ENCODE results near the gene ROR2.

ROR2 gene

GRCh38 chr9:91824601-91825305, 125.3 kb downstream of the ROR2 start:
- Histone ChIP-seq H3K27me3 (ENCODE audit: control insufficient read depth, insufficient read depth, low read length) (no peaks in the 10 kb centered on the region), H3K27ac (ENCODE audit: low read depth, low read length) (no peak overlapping the region), H3K36me3 (ENCODE audit: control insufficient read depth, insufficient read depth, low read length) (no peaks in the 10 kb centered on the region), H3K4me3 (ENCODE audit: low read depth, low read length) (no peak overlapping the region), H3K9me3 (ENCODE audit: control insufficient read depth, insufficient read depth, low read length) (no peaks in the 10 kb centered on the region), H3K4me1 (ENCODE audit: control insufficient read depth, insufficient read depth, low read length) (no peaks in the 10 kb centered on the region), H3K9ac (ENCODE audit: low read depth, low read length) (no peak overlapping the region)

- no peaks in the 10 kb centered on the region for H3K9me3 ChIP-seq (ENCODE audit: control insufficient read depth, insufficient read depth, low read length)
- no peaks in the 10 kb centered on the region for H3K4me1 ChIP-seq (ENCODE audit: control insufficient read depth, insufficient read depth, low read length)
- H3K27me3 ChIP-seq (ENCODE audit: control insufficient read depth, insufficient read depth, low read length) = no peaks in the 10 kb centered on the region
- H3K9ac ChIP-seq (ENCODE audit: low read depth, low read length) = no peak overlapping the region
- H3K4me3 ChIP-seq (ENCODE audit: low read depth, low read length) = no peak overlapping the region
- H3K36me3 ChIP-seq (ENCODE audit: control insufficient read depth, insufficient read depth, low read length) = no peaks in the 10 kb centered on the region
- no peak overlapping the region for H3K27ac ChIP-seq (ENCODE audit: low read depth, low read length)
These were observed 125.9 kb downstream of the ROR2 start for GRCh38 chr9:91824151-91824550.

DNA sequence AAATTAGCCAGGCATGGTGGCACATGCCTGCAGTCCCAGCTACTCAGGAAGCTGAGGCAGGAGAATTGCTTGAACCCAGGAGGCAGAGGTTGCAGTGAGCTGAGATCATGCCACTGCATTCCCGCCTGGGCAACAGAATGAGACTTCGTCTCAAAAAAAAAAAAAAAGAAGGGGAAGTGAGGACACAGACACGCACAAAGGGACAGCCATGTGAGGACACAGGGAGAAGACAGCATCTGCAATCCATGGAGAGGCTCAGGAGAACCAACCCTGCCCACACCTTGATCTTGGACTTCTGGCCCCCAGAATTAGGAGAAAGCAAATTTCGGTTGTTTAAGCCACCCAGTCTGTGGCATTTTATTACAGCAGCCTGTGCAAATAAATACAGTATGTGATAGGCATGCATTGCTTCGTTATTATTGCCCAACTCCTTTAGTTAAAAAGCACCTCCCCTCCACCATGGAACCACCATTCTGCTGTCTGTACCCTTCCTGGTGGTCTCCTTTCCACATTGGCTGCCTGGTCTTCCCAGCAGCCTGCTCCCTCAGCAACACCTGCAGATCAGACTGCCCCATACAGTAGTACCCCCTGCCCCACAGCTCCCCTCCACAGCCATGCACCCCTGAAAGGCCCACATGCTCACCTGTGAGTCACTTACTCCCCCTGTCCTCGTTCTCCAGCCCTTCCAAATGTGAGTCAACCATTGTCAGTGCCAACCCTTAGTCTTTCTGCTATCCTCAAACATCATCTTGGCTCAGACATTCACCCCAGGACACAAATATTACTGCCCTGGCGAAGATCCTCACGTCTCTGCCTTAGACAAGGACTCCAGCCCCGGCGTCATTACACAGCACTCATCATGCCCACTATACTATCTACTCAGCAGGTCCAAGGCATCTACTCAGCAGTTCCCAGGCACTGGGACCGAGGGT, 128.8 kb downstream of the ROR2 start:
- H3K9me3 ChIP-seq (ENCODE audit: control insufficient read depth, insufficient read depth, low read length) = no peaks in the 10 kb centered on the region
- H3K27me3 ChIP-seq (ENCODE audit: control insufficient read depth, insufficient read depth, low read length) = no peaks in the 10 kb centered on the region
- H3K4me3 ChIP-seq (ENCODE audit: low read depth, low read length) = no peak overlapping the region
- no peaks in the 10 kb centered on the region for H3K36me3 ChIP-seq (ENCODE audit: control insufficient read depth, insufficient read depth, low read length)
- no peak overlapping the region for H3K27ac ChIP-seq (ENCODE audit: low read depth, low read length)
- peaks cover 11% of the 10 kb centered on the region for H3K4me1 ChIP-seq (ENCODE audit: control insufficient read depth, insufficient read depth, low read length)
- H3K9ac ChIP-seq (ENCODE audit: low read depth, low read length) = no peak overlapping the region

- H3K36me3 ChIP-seq (ENCODE audit: control insufficient read depth, insufficient read depth, low read length) = no peaks in the 10 kb centered on the region
- H3K9me3 ChIP-seq (ENCODE audit: control insufficient read depth, insufficient read depth, low read length) = no peaks in the 10 kb centered on the region
- no peak overlapping the region for H3K4me3 ChIP-seq (ENCODE audit: low read depth, low read length)
- H3K27ac ChIP-seq (ENCODE audit: low read depth, low read length) = no peak overlapping the region
- H3K27me3 ChIP-seq (ENCODE audit: control insufficient read depth, insufficient read depth, low read length) = no peaks in the 10 kb centered on the region
- H3K9ac ChIP-seq (ENCODE audit: low read depth, low read length) = no peak overlapping the region
- H3K4me1 ChIP-seq (ENCODE audit: control insufficient read depth, insufficient read depth, low read length) = peaks cover 11% of the 10 kb centered on the region
These were observed 129.8 kb downstream of the ROR2 start for GRCh38 chr9:91820126-91820750.

DNA sequence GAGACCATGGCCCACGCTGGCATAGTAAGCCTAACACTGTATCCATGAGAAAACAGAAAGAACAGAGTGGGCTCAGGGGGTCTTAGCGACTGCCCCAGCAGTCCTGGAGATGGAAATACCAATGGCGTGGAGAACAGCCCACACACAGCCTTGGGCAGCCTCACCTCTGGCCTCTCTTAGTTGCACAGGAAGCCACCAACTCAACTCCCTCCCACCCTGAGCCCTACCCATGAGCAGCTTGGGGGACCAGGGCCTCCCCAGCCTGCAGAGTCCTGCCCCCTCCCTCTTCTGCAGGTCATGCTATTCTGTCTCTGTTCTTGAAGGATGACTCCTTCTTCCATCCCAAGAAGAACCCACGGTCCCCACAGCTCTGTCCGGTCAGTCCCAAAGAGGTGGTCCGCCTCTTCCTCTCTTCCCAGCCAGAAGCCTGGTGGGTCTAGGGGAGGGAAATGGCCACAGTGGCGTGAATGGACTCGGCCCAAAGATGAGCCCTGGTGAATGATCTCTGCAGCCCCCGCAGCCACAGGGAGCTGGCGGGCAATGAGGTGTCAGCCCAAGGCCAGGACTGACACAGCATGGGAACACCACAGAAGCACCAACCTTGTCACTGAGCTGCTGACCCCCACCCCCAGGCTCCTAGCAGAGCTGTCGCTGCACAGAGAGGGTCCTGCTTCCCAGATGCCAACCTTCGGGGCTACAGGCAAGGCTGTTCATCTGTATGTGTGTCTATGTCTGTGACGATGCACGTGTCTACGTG, 131.2 kb downstream of the ROR2 start:
- Histone ChIP-seq H3K4me1 (ENCODE audit: control insufficient read depth, insufficient read depth, low read length) (peaks cover 11% of the 10 kb centered on the region), H3K36me3 (ENCODE audit: control insufficient read depth, insufficient read depth, low read length) (no peaks in the 10 kb centered on the region), H3K9ac (ENCODE audit: low read depth, low read length) (no peak overlapping the region), H3K27ac (ENCODE audit: low read depth, low read length) (no peak overlapping the region), H3K4me3 (ENCODE audit: low read depth, low read length) (no peak overlapping the region), H3K9me3 (ENCODE audit: control insufficient read depth, insufficient read depth, low read length) (no peaks in the 10 kb centered on the region), H3K27me3 (ENCODE audit: control insufficient read depth, insufficient read depth, low read length) (no peaks in the 10 kb centered on the region)

GRCh38 chr9:91818225-91818585, 131.8 kb downstream of the ROR2 start:
- H3K9me3 ChIP-seq (ENCODE audit: control insufficient read depth, insufficient read depth, low read length) = no peaks in the 10 kb centered on the region
- H3K27ac ChIP-seq (ENCODE audit: low read depth, low read length) = no peak overlapping the region
- no peaks in the 10 kb centered on the region for H3K27me3 ChIP-seq (ENCODE audit: control insufficient read depth, insufficient read depth, low read length)
- no peak overlapping the region for H3K4me3 ChIP-seq (ENCODE audit: low read depth, low read length)
- peaks cover 11% of the 10 kb centered on the region for H3K4me1 ChIP-seq (ENCODE audit: control insufficient read depth, insufficient read depth, low read length)
- no peak overlapping the region for H3K9ac ChIP-seq (ENCODE audit: low read depth, low read length)
- H3K36me3 ChIP-seq (ENCODE audit: control insufficient read depth, insufficient read depth, low read length) = no peaks in the 10 kb centered on the region

DNA sequence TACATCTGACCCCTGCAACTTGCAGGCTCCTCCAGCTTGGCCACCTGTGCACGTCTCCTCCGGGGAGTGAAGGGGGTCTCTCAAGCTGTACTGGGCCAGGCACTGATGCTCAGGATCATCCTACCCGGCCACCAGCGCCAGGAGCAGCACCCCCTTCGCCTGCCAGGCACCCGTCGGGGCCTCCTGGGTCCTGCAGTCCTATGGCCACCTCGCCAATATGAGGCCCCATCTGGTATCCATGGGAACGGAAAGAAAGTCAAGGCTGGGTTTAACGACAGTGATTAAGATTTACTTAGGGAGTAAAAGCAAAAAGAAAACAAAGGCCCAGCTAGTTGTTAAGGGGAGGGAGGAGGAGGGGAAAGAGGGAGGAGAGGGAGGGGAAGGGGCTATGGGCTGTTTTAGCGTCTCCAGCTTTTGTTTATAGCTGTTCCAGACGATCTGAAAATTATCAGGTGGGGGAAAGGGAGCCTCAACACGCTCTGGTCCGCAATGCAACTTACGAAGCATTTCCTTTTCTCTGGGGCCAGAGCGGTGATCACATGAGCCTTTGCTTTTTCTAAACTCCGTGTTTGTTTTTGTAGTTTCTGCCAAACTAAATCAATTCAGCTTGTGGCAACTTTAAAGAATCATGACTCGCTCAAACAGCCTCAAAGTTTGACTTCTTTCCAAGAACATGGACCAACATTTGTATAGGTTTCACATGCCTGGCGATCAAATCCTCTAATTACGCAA, 132.4 kb downstream of the ROR2 start:
- no peak overlapping the region for H3K27ac ChIP-seq (ENCODE audit: low read depth, low read length)
- H3K4me3 ChIP-seq (ENCODE audit: low read depth, low read length) = peak overlapping the region; percentile 25; the same call in 1 of the 2 replicates
- H3K4me1 ChIP-seq (ENCODE audit: control insufficient read depth, insufficient read depth, low read length) = peaks cover 11% of the 10 kb centered on the region
- H3K27me3 ChIP-seq (ENCODE audit: control insufficient read depth, insufficient read depth, low read length) = no peaks in the 10 kb centered on the region
- no peaks in the 10 kb centered on the region for H3K9me3 ChIP-seq (ENCODE audit: control insufficient read depth, insufficient read depth, low read length)
- H3K36me3 ChIP-seq (ENCODE audit: control insufficient read depth, insufficient read depth, low read length) = no peaks in the 10 kb centered on the region
- H3K9ac ChIP-seq (ENCODE audit: low read depth, low read length) = no peak overlapping the region

GRCh38 chr9:91817106-91817492, 132.9 kb downstream of the ROR2 start:
- Histone ChIP-seq H3K27me3 (ENCODE audit: control insufficient read depth, insufficient read depth, low read length) (no peaks in the 10 kb centered on the region), H3K36me3 (ENCODE audit: control insufficient read depth, insufficient read depth, low read length) (no peaks in the 10 kb centered on the region), H3K9ac (ENCODE audit: low read depth, low read length) (no peak overlapping the region), H3K4me1 (ENCODE audit: control insufficient read depth, insufficient read depth, low read length) (peaks cover 11% of the 10 kb centered on the region), H3K27ac (ENCODE audit: low read depth, low read length) (no peak overlapping the region), H3K9me3 (ENCODE audit: control insufficient read depth, insufficient read depth, low read length) (no peaks in the 10 kb centered on the region), H3K4me3 (ENCODE audit: low read depth, low read length) (no peak overlapping the region)

DNA sequence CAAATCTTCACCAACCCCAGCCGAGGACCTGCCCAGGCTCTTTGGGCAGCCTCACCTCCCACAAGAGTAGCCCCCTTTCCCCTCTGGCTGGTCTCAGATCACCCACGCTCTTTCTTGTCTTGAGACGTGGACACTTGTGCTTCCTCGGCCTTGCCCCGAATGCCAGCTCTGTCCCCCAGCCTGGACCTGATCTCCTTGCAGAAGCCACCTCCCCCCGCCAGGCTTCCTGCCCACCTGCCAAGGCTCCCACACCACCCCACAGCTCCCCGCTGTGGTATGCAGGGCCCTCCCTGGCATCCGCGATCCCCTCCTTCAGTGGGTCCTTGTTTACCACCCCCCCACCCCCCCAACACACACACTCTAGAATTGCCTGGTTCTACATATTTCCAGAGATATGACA, 133.7 kb downstream of the ROR2 start:
- no peaks in the 10 kb centered on the region for H3K9me3 ChIP-seq (ENCODE audit: control insufficient read depth, insufficient read depth, low read length)
- no peak overlapping the region for H3K4me3 ChIP-seq (ENCODE audit: low read depth, low read length)
- no peaks in the 10 kb centered on the region for H3K36me3 ChIP-seq (ENCODE audit: control insufficient read depth, insufficient read depth, low read length)
- H3K27ac ChIP-seq (ENCODE audit: low read depth, low read length) = no peak overlapping the region
- no peaks in the 10 kb centered on the region for H3K27me3 ChIP-seq (ENCODE audit: control insufficient read depth, insufficient read depth, low read length)
- peaks cover 11% of the 10 kb centered on the region for H3K4me1 ChIP-seq (ENCODE audit: control insufficient read depth, insufficient read depth, low read length)
- H3K9ac ChIP-seq (ENCODE audit: low read depth, low read length) = no peak overlapping the region

GRCh38 chr9:91815896-91816295, 134.1 kb downstream of the ROR2 start:
- Histone ChIP-seq H3K4me1 (ENCODE audit: control insufficient read depth, insufficient read depth, low read length) (peaks cover 11% of the 10 kb centered on the region), H3K36me3 (ENCODE audit: control insufficient read depth, insufficient read depth, low read length) (no peaks in the 10 kb centered on the region), H3K27ac (ENCODE audit: low read depth, low read length) (no peak overlapping the region), H3K9ac (ENCODE audit: low read depth, low read length) (no peak overlapping the region), H3K9me3 (ENCODE audit: control insufficient read depth, insufficient read depth, low read length) (no peaks in the 10 kb centered on the region), H3K4me3 (ENCODE audit: low read depth, low read length) (no peak overlapping the region), H3K27me3 (ENCODE audit: control insufficient read depth, insufficient read depth, low read length) (no peaks in the 10 kb centered on the region)

Data from HUES48 (cell line).